ENCODE results near the gene FCMR.

The FCMR gene, protein sequence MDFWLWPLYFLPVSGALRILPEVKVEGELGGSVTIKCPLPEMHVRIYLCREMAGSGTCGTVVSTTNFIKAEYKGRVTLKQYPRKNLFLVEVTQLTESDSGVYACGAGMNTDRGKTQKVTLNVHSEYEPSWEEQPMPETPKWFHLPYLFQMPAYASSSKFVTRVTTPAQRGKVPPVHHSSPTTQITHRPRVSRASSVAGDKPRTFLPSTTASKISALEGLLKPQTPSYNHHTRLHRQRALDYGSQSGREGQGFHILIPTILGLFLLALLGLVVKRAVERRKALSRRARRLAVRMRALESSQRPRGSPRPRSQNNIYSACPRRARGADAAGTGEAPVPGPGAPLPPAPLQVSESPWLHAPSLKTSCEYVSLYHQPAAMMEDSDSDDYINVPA

DNA sequence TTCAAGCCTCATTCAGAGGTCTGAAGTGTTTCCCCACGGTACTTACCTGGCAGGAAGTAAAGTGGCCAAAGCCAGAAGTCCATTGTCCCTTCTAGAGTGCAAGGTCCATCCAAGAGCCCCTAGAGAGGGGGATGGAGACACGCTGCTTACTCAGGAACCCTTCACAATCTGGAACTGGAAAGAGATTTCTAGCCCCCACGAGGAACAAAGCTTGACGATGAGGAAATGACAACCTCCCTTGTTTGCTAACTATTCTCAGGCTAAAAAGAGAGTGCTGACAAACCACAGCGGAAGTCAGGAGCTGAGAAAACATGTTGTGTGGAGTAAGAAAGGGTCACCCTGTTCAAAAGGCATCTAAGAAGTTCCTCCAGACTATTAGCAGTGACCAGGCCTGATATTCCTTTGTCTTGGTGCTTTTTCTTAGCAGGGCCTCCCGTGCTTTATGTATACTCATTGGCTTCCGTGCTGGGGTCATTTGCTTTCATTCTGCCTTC is at the start of gene FCMR:
Gene FCMR, minus strand, starts transcription at position 170 of the 494 bp plus-strand sequence. Its CDS starts 87 bp downstream, at position 83.
- no peak for DNase-seq

DNA sequence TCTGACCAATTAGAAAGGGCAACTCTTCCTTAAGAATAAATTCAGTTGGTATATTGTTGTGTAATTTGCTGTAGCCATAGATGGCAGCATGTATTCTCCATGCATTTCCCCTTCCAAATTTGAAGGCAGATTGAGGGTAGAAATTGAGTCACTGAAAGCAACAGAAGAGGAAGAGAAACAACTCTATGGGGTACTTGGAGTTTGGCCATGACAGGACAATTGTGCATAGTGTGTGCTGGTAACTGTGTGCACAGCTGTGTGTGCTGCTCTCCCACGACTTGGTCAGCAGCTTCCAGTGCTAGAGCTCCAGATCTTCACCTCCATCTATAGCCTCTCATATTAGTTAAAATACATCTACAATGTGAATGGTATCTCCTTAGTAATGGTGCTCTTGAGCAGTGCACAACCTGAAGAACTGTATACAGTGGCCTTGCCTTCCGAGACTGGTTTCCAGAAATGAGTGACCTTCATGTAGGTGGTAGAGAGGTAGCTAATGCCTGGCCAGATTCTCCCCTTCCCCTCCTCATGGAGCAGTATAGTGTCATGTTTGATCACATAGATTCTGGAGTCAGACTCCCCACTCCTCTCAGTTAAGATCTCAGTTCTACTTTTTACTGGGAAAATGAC is 49.4 kb upstream of the FCMR start:
- DNase-seq: no peak

DNA sequence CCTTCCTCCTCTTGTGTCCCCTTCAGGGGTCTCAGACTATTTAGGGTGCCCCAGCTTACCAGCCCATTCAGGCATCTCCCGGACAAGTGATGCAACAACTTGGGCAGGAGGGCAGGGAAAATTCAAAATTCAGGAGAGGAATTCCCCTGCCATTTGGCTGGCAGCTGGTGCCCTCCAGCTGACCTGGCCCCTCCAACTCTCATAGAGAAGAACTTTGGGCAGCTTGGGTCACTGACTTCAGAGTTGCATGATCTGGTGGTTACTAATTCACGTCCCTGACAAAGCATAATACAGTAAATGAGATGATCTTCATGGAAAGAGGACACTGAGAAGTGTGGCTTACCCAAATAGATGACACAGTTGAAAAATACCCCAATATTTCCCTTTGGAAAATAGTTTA is 48.7 kb upstream of the FCMR start, which contains the start of gene FCAMR:
Gene FCAMR, minus strand, starts transcription at position 15 of the 400 bp plus-strand sequence. CDS start 335 bp downstream, outside the sequence.
- no peak for DNase-seq

DNA sequence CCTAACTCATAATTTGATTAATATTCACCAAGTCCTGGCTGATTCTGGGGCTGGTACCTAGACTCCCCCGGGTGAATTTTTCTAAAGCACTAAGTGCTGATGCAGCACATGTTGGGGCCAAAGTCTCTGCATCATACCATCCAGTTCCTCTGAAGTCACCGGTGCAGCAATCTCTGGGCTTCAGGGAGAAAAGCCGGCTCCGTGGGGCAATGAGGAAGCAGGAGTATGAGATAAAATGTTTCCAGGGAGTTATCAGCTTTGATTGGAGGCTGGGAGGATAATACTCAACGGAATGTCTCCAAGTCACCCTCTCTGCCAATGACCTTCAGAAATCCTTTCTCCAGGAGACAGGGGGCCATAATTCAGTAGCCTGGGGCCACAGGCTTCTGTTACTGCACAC is 47.3 kb upstream of the FCMR start:
- no peak for DNase-seq

DNA sequence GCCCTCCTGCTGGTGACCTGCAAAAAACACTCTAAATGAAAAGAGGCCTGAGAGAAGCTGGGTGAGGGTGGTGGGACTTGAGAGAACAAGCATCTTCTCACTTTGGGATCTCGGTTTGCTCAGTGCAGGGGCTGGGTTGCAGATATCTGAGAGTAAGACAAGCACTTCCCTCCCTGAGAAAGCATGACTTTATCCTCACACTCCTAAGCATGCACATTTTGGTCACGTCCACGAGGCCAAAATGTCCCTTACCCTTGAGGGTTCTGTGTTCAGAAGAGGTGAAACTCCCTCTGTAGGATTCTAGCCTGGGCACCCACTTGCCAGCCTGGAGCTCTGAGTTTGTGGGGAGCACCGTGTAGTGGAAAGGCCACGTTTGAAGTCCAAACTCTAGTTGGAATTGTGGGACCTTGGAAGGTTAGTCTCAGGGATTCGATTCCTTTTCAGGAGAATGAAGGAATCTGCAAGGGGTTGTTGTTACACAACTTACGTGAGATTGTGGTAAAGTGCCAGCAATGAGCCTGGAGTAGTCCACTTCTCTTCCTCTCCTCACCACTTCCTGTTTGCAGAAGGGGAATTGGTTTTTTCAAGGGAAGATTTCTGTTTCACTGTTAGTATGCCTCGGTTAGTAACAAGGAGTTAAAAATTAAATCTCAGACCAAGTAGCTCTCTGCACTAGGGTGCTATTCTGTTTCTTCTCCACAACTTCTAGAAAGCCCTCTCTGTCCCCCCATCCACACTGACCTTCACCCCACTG is 45.5 kb upstream of the FCMR start:
- no peak for DNase-seq

DNA sequence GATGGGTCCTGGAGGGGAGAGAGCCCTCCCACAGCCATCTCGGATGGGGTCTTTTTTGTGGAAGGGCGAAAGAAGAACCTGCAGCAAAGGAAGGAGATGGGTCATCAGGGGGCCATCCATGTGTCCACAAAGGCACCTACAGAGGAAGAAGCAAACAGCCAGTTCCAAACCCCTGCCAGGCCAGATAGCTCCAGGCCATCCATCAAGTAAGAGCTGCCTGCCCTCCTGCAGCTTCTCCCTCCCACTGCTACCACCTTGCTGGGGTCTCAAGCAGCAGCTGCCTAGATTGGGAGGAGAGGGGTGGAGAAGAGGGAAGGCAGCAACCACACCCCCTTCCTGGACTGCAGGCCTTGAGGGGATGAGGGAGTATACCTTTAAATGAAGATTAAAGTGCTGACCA is 44.0 kb upstream of the FCMR start:
- no peak for DNase-seq

DNA sequence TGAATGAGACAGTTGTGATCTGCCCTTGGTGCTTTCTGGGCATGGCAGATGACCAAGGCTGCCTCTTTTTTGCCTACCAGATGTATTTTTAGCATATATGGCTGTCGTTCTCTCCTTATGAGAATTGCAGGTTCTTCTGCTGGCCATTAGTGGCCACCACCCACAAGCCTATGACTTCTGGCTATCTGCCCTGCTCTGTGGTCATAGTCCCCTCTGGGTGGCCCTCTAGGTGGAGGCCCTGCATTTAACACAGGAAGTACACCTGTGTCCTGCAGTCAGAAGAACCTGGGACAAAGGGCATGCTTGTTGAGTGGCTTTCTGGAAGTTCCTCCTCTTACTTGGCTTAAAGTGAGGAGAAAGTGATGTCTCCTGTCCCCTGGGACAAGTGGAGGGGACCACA is 42.0 kb upstream of the FCMR start:
- no peak for DNase-seq

DNA sequence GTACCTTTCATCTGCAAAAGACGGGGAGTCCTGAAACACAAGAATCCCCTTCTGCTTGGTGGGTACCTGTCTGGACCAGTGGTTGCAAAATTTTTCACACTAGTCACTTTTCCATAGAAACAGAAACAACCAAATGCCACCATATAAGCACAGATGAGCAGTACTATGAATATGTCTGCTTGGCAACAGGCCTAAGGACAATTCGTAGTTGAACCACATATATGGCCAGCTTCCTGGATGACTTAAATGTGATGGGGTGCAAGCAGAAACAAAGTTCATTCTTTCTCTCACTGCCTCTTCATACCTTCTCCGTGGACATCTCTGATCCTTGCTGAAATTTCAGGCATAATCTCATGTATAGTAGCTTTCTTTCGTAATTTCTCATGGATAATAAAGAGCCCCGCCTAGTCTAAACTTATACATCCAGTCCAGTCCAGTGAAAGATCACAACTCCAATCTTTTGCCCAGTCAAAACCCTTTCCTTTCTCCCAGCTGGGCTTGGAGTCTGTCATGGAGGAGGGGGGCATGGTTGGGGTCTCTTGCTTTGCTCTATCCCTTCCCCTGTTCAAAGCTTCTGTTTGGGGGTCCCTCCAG is 41.5 kb upstream of the FCMR start:
- DNase-seq: no peak

DNA sequence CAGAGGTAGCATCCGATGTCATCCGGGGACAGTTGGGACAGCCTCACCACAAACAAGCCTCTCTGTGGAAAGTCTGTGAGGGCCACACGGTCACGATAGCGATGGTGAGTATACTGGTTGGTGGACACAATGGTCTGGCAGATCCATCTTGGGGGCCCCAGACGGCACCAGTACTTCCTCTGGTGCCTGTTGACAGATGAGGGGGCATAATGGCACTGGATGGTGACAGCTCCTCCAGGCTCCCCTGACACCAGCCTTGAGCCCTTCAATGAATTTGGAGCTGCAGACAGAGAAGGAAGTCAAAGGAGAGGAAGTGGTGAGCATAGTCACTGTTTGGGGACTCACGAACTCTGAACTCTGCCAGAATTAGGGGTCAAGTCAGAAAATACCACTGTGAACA is 40.5 kb upstream of the FCMR start:
- DNase-seq: no peak

DNA sequence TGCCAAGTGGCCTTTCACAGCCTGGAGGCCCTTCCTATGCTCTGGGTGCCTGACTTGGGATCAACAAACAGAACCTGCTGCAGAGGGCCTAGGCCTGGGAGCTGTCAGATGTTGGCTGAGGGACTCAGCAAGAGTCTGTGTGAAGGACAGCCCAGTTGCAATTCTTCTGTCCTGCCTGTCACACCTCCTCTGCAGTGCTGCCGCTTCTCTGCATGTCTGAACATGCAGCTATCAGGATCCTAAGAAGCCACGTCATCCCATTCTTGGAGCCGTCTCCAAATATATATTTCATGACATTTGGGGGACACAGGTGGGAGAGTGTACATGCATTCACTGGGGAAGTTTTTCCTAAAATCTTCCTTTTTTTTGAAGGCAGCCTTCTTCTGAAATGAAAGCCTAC is 39.9 kb upstream of the FCMR start:
- no peak for DNase-seq

DNA sequence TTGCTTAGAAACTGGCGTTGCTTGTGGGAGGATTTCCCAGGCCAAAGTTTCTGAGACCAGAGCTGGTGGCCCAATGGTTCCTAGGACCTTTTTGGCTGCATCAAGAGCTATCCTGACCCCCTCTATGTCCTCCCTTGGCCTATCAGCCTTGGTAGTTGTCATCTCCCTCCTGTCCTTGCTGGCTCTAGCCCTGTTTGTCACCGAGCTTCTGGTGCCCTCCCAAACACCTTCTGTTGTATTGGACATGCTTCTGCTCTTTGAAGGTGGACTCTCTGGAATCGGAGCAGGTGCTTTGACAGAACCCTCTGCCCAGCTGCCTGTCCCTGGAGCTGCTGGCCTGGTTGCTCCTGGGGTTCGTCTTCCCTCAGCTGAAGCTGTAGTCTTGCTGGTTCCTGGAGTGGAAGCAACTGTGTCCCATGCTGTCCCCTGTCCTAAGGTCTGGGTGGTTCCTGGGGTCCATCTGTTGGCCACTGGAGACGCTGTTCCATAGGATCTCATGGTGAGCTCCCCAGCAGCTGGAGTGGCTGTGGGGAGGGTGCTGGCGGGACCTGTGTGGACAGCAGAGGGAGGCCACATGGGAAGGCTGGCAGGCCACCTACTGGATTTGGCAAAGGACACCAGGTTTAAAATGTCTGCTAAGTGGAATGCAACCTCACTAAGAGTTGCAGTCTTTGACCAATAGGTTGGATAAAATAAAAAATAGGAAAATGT is 39.1 kb upstream of the FCMR start:
- DNase-seq: no peak

DNA sequence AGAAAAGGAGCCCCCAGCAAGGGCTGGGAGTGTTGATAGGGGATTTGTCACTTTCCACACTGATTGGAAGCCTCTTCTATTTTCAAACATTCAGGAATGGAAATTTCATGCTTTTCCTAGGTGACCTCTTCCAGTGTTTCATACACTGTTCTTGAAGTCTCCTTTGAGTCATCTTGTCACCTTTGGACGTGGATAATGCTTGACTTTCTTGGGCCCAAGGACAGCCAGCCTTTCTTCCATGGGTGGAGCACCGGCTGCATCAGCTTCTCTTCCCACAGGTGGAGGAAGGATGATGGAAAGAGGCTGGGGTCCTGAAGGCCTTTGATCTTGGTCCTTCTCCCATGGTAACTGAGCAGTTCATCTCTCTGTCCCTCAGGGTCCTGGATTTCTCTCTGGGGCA is 36.4 kb upstream of the FCMR start:
- no peak for DNase-seq

DNA sequence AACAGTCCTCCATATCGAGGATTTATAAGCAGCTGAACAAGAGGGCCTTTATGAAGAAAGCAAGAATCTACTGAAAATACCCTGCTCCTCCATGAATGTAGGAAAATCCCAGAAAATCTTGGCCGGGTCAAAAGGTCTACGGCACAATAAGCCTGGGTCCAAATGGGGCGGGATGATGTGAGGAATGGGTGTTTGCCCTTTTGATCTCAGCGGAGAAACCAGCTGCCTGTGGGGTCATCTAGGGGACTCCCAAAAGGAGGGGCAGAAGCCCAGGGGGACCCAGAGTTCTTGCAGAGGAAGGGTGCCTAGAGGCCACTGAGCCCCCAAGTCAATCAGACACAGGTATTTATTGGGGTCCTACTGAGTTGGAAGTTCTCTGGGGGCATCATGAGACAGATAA is 35.9 kb upstream of the FCMR start:
- no peak for DNase-seq

DNA sequence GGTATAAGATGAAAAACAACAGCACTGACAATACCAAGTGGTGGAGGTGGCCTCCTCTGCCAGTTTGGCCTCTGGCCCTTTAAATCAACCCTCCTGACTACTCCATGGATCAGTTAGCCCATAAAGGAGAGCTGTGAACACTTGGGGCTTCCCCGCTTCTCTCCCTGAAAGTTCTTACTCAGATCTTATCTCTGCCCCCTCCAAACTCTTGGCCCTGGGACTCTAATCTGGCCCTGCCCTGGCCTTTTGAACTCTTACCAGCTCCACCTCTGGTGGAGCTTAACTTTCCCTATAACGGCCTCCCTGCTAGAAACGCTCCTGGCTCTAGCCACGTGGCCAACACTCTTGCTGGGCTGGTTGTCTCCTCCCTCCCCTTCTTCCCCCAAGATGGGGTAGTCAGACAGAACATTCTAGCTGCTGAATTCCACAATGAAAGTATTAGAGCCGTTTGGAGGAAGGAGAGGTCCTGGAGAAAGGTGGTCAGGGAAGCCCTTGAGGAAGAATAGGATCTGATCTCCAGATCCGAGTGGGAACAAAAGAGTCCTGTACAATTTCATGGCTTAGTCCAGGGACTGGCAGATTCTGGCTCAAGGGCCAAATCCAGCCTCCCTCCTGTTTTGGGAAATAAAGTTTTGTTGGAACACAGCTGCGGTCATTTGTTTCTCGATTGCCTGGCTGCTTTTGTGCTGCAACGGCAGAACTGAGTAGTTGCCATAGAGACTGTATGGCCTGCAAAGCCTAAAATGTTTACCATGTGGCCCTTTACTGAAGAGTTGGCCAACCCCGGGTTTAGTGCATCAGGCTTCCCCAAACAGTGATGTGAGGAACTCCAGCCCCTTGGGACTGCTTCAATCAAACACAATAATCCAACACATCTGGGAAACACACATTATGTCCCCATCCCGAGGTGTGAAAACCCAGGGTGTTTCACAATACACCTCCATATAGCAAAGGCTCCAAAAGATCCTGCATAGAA is 34.0 kb upstream of the FCMR start:
- DNase-seq: no peak

DNA sequence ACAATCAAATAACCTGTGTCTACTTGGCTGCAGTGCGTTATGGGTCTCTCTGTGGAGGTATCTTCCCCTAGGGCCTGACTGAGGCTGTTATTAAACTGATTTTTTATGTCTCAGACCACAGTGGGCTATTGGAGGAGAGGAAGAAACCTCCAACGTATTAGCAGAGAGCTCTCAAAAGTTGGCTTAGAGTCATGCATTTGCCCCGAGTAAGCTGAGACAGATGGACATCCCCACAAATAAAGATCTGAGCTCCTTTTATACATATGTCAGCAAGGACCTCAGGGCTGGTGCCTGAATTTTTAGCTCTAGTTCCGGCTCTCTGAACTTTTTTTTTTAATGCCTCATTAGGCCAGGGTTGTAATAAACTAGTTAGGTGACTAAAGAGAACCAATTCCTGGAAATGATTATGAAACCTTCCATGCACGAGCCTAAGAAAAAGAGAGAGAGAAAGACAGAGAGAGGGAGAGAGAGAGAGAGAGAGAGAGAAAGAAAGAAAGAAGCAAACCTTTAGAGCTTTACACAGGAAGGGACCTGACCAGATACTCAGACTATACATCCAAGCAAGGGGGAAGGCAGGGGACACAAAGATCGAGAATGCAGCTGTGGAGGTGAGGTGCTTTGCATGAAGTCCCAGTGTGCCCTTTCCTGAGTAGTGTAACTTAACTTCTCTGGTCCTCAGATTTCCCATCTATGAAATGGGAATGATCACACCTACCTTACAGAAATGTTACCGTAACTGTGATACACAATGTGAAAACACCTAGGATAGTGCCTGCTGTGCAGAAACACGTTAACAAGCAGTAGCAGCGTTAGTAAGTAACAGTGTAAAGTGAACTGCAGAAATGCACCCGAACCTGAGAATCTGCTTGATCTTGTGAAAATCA is 33.0 kb upstream of the FCMR start:
- DNase-seq: no peak

DNA sequence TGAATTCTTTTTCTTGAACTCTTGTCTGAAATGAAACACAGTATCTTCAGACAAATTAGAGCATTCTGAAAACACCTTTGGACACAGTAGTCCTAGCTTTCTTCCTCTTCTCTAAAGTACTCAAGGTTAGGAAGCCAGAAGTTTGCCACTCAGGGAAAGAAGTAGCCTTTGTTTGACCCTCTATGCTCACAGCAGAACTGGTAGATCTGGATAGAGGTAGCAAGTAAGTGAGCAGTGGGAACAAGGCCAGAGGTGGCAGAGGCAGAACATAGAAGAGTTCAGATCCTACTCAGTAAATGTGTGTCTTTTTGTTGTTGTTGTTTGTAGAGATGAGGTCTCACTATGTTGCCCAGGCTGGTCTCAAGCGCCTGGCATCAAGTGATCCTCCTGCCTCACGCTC is 31.9 kb upstream of the FCMR start:
- no peak for DNase-seq

DNA sequence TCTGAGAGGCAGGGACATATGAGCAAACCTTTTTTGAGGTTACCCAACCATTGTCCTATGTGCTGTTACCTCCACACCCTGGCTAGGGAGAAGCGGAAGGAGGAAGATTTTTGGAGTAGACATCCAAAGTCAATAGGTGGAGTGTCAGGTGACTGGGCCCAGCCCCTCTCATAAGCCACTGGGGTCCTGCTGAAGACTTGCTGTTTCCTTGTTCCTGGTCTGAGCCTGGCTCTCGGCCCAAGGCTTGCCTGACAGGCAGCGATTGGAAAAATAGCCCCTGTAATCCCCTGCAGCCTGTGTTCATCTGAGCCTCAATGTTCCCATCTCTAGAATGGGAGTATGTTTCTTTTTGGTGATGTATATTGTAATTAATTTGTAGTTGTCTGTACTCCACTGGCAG is 31.4 kb upstream of the FCMR start:
- DNase-seq: no peak

DNA sequence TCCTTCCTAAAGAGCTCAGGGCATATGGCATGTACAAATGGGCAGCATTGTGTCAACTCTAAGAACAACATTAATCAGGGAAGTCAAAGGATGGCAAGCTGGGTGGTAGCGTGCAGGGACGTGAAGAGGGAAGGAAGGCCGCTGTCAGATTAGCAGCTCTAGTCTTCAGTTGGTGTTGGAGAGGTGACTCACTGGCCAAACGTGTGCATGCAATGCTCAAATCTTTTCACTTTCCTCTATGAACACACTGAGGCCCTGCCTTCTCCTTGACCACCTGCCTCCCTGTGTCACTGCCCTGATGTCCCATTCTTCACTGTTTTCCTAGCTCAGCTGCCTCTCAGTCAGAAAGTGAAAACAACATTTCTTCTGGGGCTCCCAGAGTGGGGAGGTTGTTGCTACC is 30.4 kb upstream of the FCMR start:
- DNase-seq: no peak

DNA sequence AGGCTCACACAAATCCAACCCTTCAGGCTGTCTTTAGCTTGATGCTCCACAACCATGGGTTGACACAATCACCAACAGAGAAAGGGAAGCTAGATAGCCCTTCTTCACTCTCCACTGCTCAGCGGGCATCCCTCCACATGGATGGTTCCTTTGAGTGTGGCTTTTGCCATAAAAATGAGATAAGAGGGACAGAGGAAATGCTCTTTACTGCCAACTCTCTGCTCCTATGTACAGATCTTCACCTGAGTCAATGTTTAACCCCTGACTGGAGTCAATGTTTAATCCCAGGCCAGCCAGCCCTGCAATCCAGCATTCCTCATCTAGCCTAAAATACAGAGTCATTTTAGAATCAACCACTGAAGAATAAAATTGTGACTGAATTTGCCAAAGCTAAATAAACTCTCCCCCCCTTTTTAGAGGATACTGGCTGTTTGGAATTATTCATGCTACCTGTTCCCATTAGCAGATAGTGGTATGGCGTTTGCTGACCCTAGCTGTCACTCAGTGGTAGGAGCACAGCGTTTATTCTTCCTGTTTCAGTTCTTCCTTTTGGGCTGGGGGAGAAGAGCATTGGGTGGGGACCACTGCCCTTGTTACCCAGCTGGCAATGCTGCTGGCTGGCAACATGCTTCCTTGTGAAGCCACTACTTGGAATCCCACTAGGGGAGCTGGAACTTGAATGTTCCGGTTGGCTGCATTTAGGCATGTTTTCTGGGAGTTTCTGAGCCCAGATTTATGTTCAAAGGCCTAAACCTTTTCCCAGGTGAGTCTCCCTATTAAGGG is 29.8 kb upstream of the FCMR start:
- no peak for DNase-seq

Data from activated CD4-positive, alpha-beta T cell treated with anti-CD3 and anti-CD28 coated beads for 1 hour (primary cell).